SH-SY5Y (cell line): ENCODE results near the gene HS6ST3.

Source experiments
- GATA2 ChIP-seq: IDR thresholded peaks from 2 replicates; pipeline ENCODE4 v1.6.1; 2011; ENCODE audit warnings: mild to moderate bottlenecking, low read depth, low read length
- GATA3 ChIP-seq: IDR thresholded peaks from 2 replicates; pipeline ENCODE4 v1.6.1; 2011; ENCODE audit warnings: low read depth, mild to moderate bottlenecking, low read length, moderate library complexity

DNA sequence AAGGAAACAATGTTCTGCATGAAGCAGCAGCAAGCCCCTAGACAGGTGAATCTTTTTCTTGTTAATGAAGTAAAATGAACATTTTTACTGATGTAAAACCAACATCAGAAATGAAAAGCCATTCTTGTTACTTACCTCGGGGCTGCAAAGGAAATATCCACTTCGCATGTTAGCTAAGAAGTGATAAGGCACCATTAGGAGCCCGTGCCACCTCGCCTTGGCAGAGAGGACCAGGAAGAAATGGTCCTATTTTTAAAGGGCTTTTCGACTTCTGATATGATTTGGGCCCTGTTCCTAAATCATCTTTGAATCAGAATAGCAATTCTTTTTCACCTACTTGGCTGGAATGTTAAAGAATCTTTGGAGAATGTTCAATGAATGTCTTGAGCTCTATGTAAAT is 721.1 kb downstream of the HS6ST3 start:
- TF ChIP-seq GATA2 (no peak), GATA3 (no peak)
